WTC11 (cell line): ENCODE data around the gene CUEDC1. TPM values are rescaled to one million over a fixed set of nuclear protein-coding genes. Genes with fewer than 3 reads are reported as not detected.
"Not testable (repeated sequence)": the region's sequence is repeated elsewhere in the genome, so short reads cannot be mapped to it uniquely, and the experiment has no call there.

Experiments used
- ATAC-seq: fragments of 200-7000 bp; cut with Tn5 transposase; 2 replicates; pipeline ENCODE4 v1.10.0; 2021; ENCODE audit warnings: mild to moderate bottlenecking, moderate library complexity
- CTCF ChIA-PET: fragments of 300-600 bp; sonication (Branson Sonifier 250); formaldehyde crosslinking; loops from one replicate; lab custom pipeline; 2021; ENCODE audit warnings: antibody characterized with exemption; lab: Charles Lee
- POLR2A ChIA-PET: fragments of 350-600 bp; sonication (Branson Sonifier 250); formaldehyde crosslinking; loops from one replicate; lab custom pipeline; 2021; ENCODE audit warnings: antibody characterized with exemption; lab: Charles Lee
- DNase-seq: peaks from one replicate; pipeline ENCODE4 v3.0.0; 2021; ENCODE audit warnings: low spot score
- H3K27ac Mint-ChIP-seq: 2 replicates; pipeline ENCODE4 v1.8.0; 2021; ENCODE audit warnings: mixed read lengths
- H3K27me3 Mint-ChIP-seq: 2 replicates; pipeline ENCODE4 v1.8.0; 2021; ENCODE audit warnings: low read depth, mild to moderate bottlenecking, moderate library complexity, mixed read lengths
- H3K36me3 Mint-ChIP-seq: 2 replicates; pipeline ENCODE4 v1.8.0; 2021; ENCODE audit warnings: mixed read lengths
- H3K4me1 Mint-ChIP-seq: 2 replicates; pipeline ENCODE4 v1.8.0; 2022; ENCODE audit warnings: mixed read lengths
- H3K4me3 Mint-ChIP-seq: 2 replicates; pipeline ENCODE4 v1.8.0; 2021; ENCODE audit warnings: mild to moderate bottlenecking, moderate library complexity, mixed read lengths
- H3K9me3 Mint-ChIP-seq: 2 replicates; pipeline ENCODE4 v1.8.0; 2021; ENCODE audit warnings: mixed read lengths
- CREM ChIP-seq: sonication (generic); formaldehyde crosslinking; IDR thresholded peaks from 2 replicates; pipeline ENCODE4 v1.8.1; 2022; ENCODE audit warnings: mild to moderate bottlenecking, missing genetic modification reagents, moderate library complexity
- GABPB1 ChIP-seq: sonication (generic); formaldehyde crosslinking; IDR thresholded peaks from 2 replicates; pipeline ENCODE4 v1.8.1; 2023; ENCODE audit warnings: mild to moderate bottlenecking, missing genetic modification reagents
- IRF2 ChIP-seq: sonication (generic); formaldehyde crosslinking; IDR thresholded peaks from 2 replicates; pipeline ENCODE4 v1.8.0; 2022; ENCODE audit warnings: low read depth, missing genetic modification reagents, borderline replicate concordance
- JAZF1 ChIP-seq: fragments of 250-450 bp; sonication (Bioruptor Pico); IDR thresholded peaks from 2 replicates; pipeline ENCODE4 v1.9.0; 2021; ENCODE audit warnings: moderate library complexity, mild to moderate bottlenecking, inconsistent platforms
- KAT7 ChIP-seq: sonication (generic); formaldehyde crosslinking; IDR thresholded peaks from 2 replicates; pipeline ENCODE4 v1.8.1; 2023; ENCODE audit warnings: missing genetic modification reagents, mild to moderate bottlenecking, borderline replicate concordance
- PRRX2 ChIP-seq: fragments of 250-450 bp; sonication (Bioruptor Pico); IDR thresholded peaks from 2 replicates; pipeline ENCODE4 v1.8.0; 2021; ENCODE audit warnings: mild to moderate bottlenecking
- RELA ChIP-seq: sonication (generic); formaldehyde crosslinking; IDR thresholded peaks from 2 replicates; pipeline ENCODE4 v1.8.1; 2022; ENCODE audit warnings: missing genetic modification reagents, mild to moderate bottlenecking, borderline replicate concordance
- RORB ChIP-seq: fragments of 250-450 bp; sonication (Bioruptor Pico); IDR thresholded peaks from 2 replicates; pipeline ENCODE4 v1.9.0; 2021; ENCODE audit warnings: mild to moderate bottlenecking
- SMAD3 ChIP-seq: sonication (generic); formaldehyde crosslinking; IDR thresholded peaks from 2 replicates; pipeline ENCODE4 v1.8.0; 2022; ENCODE audit warnings: missing genetic modification reagents, mild to moderate bottlenecking, borderline replicate concordance
- TCF7 ChIP-seq: sonication (generic); formaldehyde crosslinking; IDR thresholded peaks from 2 replicates; pipeline ENCODE4 v1.8.0; 2022; ENCODE audit warnings: mild to moderate bottlenecking, low read depth, missing genetic modification reagents, moderate library complexity
- TEAD4 ChIP-seq: sonication (generic); formaldehyde crosslinking; IDR thresholded peaks from 2 replicates; pipeline ENCODE4 v1.8.0; 2022; ENCODE audit warnings: mild to moderate bottlenecking, missing genetic modification reagents
- ZBTB21 ChIP-seq: sonication (generic); formaldehyde crosslinking; IDR thresholded peaks from 2 replicates; pipeline ENCODE4 v1.8.1; 2023; ENCODE audit warnings: mild to moderate bottlenecking, missing genetic modification reagents, borderline replicate concordance
- ZNF121 ChIP-seq: sonication (generic); formaldehyde crosslinking; IDR thresholded peaks from 2 replicates; pipeline ENCODE4 v1.8.0; 2023; ENCODE audit warnings: missing genetic modification reagents
- ZNF396 ChIP-seq: fragments of 250-450 bp; sonication (Bioruptor Pico); IDR thresholded peaks from 2 replicates; pipeline ENCODE4 v1.8.0; 2021; ENCODE audit warnings: mild to moderate bottlenecking, moderate library complexity, borderline replicate concordance
- ZNF423 ChIP-seq: fragments of 250-450 bp; sonication (Bioruptor Pico); IDR thresholded peaks from 2 replicates; pipeline ENCODE4 v2.1.2; 2022; ENCODE audit warnings: mild to moderate bottlenecking, moderate library complexity
- total RNA-seq: library from RNA; stranded (reverse); gene quantifications from 3 replicates; pipeline ENCODE4 v1.2.3, GENCODE V29; 2021
- TF ChIP-seq, protein P1 (sequence below): sonication (generic); formaldehyde crosslinking; IDR thresholded peaks from 2 replicates; pipeline ENCODE4 v1.8.1; 2022; ENCODE audit warnings: low read depth, missing genetic modification reagents, borderline replicate concordance
- TF ChIP-seq, protein P2 (sequence below): fragments of 250-450 bp; sonication (Bioruptor Pico); IDR thresholded peaks from 2 replicates; pipeline ENCODE4 v1.8.0; 2021; ENCODE audit warnings: mild to moderate bottlenecking
- TF ChIP-seq, protein P3 (sequence below): sonication (generic); formaldehyde crosslinking; IDR thresholded peaks from 2 replicates; pipeline ENCODE4 v1.8.1; 2023; ENCODE audit warnings: mild to moderate bottlenecking, missing genetic modification reagents
- TF ChIP-seq, protein P4 (sequence below): sonication (generic); formaldehyde crosslinking; IDR thresholded peaks from 2 replicates; pipeline ENCODE4 v1.8.0; 2023; ENCODE audit warnings: missing genetic modification reagents

Gene CUEDC1
- total RNA-seq, 1 experiment from 2014 or later: 12.2 TPM

DNA sequence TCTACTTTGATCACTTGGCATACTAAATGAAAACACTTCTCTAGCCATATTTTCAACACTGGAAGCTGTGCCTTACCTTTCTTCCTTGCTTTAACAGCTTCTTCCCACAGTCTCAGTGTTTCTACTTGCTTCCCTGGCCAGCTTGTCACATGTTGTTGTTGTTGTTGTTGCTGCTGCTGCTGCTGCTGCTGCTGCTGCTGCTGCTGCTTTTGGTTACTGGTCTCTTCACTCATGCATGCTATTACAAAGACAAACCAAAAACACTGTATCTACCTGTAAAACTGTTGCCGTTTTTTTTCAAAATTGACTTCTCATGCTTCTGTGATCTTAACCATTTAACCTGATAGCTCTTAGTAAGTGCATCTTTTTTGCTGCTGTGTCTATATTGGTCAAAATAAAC, 23.9 kb upstream of the CUEDC1 start (continued):
- TF ChIP-seq TEAD4: no peak
- TF ChIP-seq RORB: no peak
- no peak for TF ChIP-seq ZNF423 (CRISPR knock-in tag)

DNA sequence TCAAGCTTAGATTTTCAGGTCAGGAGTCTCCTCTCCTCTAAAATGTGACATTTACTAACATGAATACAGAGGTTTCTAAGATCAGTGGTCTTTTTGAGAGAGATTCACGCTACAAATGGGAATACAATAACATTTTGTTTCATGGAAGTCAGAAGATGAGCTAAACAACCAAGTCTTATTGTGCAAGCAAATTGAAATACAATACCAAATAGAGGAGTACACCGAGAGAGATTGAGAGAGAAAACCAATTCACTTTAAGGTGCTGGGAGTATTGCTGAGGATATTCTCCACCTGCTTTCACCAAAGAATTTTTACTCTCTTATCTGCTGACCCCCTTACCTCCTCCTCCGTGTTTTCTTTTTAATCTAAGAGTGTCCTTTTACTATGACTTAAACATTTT, 21.4 kb upstream of the CUEDC1 start:
- Mint-ChIP-seq H3K27me3 (no peaks in the 10 kb centered on the region), H3K4me1 (no peaks in the 10 kb centered on the region), H3K36me3 (peaks cover 65% of the 10 kb centered on the region), H3K27ac (no peak overlapping the region), H3K9me3 (no peaks in the 10 kb centered on the region), H3K4me3 (no peak overlapping the region)
- ATAC-seq (no peak), DNase-seq (no peak)
- ChIA-PET POLR2A (interaction anchor here (0.6 to 1.3 kb wide), 2 partner anchors 20 to 181 kb away, joined by 3 read pairs; no protein-coding TSS in a partner anchor), CTCF (no interaction called here)
- no peak for TF ChIP-seq PRRX2 (CRISPR knock-in tag)
- TF ChIP-seq, protein P1, sequence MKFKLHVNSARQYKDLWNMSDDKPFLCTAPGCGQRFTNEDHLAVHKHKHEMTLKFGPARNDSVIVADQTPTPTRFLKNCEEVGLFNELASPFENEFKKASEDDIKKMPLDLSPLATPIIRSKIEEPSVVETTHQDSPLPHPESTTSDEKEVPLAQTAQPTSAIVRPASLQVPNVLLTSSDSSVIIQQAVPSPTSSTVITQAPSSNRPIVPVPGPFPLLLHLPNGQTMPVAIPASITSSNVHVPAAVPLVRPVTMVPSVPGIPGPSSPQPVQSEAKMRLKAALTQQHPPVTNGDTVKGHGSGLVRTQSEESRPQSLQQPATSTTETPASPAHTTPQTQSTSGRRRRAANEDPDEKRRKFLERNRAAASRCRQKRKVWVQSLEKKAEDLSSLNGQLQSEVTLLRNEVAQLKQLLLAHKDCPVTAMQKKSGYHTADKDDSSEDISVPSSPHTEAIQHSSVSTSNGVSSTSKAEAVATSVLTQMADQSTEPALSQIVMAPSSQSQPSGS (CRISPR knock-in tag): no peak

DNA sequence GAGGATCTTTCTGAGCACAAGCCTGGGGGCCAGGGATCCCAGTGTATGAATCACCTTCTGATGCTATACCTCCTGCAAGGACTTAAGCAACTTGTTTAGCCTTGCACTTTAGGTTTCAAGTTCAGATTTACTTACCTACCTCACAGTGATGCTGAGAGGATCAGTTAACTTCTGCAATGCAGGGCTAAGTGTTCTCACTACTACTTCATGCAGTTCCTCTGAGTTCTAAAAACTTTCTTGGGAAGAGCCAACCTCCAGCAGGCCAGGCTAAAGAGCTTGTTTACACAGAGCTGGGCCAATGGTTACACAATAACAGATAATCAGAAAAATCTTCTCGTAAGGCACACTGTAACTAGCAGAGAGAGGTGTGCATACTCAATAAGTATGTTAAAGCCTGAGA, 19.8 kb upstream of the CUEDC1 start:
- TF ChIP-seq, protein P2, sequence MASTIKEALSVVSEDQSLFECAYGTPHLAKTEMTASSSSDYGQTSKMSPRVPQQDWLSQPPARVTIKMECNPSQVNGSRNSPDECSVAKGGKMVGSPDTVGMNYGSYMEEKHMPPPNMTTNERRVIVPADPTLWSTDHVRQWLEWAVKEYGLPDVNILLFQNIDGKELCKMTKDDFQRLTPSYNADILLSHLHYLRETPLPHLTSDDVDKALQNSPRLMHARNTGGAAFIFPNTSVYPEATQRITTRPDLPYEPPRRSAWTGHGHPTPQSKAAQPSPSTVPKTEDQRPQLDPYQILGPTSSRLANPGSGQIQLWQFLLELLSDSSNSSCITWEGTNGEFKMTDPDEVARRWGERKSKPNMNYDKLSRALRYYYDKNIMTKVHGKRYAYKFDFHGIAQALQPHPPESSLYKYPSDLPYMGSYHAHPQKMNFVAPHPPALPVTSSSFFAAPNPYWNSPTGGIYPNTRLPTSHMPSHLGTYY: no peak
- no peak for TF ChIP-seq CREM (CRISPR knock-in tag)
- no peak for TF ChIP-seq ZNF121
- ChIA-PET POLR2A (no interaction called here), CTCF (interaction anchor here (1.0 to 1.1 kb wide), 2 partner anchors 25 to 100 kb away, joined by 3 to 4 read pairs; no protein-coding TSS in a partner anchor)
- Mint-ChIP-seq H3K4me3 (no peak overlapping the region), H3K27me3 (no peaks in the 10 kb centered on the region), H3K27ac (no peak overlapping the region), H3K36me3 (peaks cover 53% of the 10 kb centered on the region), H3K9me3 (no peaks in the 10 kb centered on the region), H3K4me1 (no peaks in the 10 kb centered on the region)
- DNase-seq (no peak), ATAC-seq (no peak)

DNA sequence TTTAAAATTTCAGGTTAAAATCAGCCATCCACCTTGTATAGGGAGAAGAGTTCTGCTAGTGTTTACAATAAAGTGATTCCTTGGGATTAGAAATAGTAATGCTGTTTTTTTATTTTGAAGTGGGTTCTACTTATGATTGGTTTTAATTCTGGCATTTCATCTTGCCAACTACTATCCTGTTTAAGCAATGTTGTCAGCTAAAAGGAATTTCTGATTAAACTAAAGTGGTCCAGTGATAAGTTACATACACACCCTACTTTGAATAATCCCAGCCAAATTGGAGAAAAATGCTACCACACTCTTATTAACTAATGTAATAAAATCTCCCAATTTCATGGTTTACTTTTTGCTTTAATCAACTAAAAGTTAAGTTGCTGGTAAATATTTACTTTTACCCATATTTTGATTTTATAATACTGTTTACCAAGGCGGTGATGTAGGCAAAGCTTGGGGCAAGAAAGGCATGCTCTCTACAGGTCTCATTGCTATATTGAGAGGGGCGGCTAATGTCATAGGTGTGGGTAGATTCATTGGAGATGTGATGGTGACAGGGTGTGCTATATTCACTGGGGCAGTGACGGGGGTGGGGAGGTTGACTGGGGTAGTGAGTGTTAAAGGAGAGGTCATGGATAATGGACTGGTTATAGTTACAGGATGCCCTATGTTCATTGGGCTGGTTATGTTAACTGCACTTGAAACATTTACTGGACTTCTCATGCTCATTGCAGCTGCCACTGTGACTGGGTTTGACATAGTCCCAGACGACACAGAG, 19.0 kb upstream of the CUEDC1 start:
- DNase-seq, H3K27me3 Mint-ChIP-seq, CTCF ChIA-PET, H3K27ac Mint-ChIP-seq, H3K4me3 Mint-ChIP-seq, ATAC-seq, H3K4me1 Mint-ChIP-seq, POLR2A ChIA-PET, H3K9me3 Mint-ChIP-seq: not testable (repeated sequence)
- H3K36me3 Mint-ChIP-seq: peaks cover 50% of the 10 kb centered on the region

DNA sequence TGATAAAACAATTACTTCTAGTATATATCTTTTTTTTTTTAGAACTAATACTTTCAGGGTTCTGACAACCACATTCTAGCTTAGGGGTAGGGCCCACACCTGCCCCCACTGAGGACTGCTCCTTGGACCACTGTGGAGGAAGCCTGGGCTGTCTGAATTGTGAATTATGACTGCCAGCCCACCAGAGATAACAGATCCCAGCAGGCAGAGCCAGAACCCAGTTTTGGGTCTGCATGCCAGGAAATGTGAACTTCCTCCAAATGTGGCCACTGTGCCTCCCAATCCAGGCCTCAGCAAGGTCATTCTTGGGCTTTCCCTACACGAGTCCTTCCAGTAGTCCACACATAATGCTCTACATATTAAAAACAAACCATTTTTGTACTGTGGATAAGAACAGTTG, 16.9 kb upstream of the CUEDC1 start:
- Mint-ChIP-seq H3K27ac (peak overlapping the region; percentile 57), H3K4me3 (no peak overlapping the region), H3K36me3 (peaks cover 34% of the 10 kb centered on the region), H3K9me3 (0 out of 2 replicates have a peak, but pooled peaks cover 4% of the 10 kb centered on the region), H3K4me1 (peaks cover 8% of the 10 kb centered on the region), H3K27me3 (no peaks in the 10 kb centered on the region)
- CTCF ChIA-PET: interaction anchor here (0.7 to 1.3 kb wide), 2 partner anchors 54 to 80 kb away, joined by 3 to 5 read pairs; no protein-coding TSS in a partner anchor
- DNase-seq: no peak
- POLR2A ChIA-PET: no interaction called here
- ATAC-seq: no peak
- no peak for TF ChIP-seq TCF7
- no peak for TF ChIP-seq RELA (CRISPR knock-in tag)
- TF ChIP-seq ZBTB21 (CRISPR knock-in tag): no peak
- TF ChIP-seq ZNF396 (CRISPR knock-in tag): no peak
- no peak for TF ChIP-seq JAZF1 (CRISPR knock-in tag)
- TF ChIP-seq KAT7 (CRISPR knock-in tag): no peak
- TF ChIP-seq GABPB1 (CRISPR knock-in tag): no peak
- TF ChIP-seq, protein P3, sequence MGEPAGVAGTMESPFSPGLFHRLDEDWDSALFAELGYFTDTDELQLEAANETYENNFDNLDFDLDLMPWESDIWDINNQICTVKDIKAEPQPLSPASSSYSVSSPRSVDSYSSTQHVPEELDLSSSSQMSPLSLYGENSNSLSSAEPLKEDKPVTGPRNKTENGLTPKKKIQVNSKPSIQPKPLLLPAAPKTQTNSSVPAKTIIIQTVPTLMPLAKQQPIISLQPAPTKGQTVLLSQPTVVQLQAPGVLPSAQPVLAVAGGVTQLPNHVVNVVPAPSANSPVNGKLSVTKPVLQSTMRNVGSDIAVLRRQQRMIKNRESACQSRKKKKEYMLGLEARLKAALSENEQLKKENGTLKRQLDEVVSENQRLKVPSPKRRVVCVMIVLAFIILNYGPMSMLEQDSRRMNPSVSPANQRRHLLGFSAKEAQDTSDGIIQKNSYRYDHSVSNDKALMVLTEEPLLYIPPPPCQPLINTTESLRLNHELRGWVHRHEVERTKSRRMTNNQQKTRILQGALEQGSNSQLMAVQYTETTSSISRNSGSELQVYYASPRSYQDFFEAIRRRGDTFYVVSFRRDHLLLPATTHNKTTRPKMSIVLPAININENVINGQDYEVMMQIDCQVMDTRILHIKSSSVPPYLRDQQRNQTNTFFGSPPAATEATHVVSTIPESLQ: no peak
- no peak for TF ChIP-seq SMAD3 (CRISPR knock-in tag)
- no peak for TF ChIP-seq IRF2 (CRISPR knock-in tag)
- TF ChIP-seq, protein P4, sequence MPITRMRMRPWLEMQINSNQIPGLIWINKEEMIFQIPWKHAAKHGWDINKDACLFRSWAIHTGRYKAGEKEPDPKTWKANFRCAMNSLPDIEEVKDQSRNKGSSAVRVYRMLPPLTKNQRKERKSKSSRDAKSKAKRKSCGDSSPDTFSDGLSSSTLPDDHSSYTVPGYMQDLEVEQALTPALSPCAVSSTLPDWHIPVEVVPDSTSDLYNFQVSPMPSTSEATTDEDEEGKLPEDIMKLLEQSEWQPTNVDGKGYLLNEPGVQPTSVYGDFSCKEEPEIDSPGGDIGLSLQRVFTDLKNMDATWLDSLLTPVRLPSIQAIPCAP: no peak
